Lung (tissue), 16 donors: Measurements from ENCODE around the gene FOXP3. TPM values are rescaled to one million over a fixed set of nuclear protein-coding genes. Genes with fewer than 3 reads are reported as not detected.

Experiments
- ATAC-seq: fragments of 200-7000 bp; cut with Tn5 transposase; one replicate; pipeline ENCODE4 v1.9.1; 2020; ENCODE audit warnings: moderate number of reproducible peaks; ENCODE audit not compliant: insufficient read depth, low FRiP score
- DNase-seq, 3 donors: peaks; one replicate each; pipeline ENCODE4 v3.0.0-alpha.2; 2013 to 2017
- H3K27ac ChIP-seq, 2 donors: one replicate each; pipeline ENCODE4 v1.5.1; 2013; ENCODE audit warnings: mild to moderate bottlenecking in 2 of 2, moderate library complexity in 2 of 2, control low read depth in 1 of 2, inconsistent platforms in 1 of 2, low read depth in 1 of 2, low read length in 1 of 2
- H3K27me3 ChIP-seq, 3 donors: one replicate each; pipeline ENCODE4 v1.5.1; 2013; ENCODE audit warnings: low read length in 2 of 3; ENCODE audit not compliant: control insufficient read depth in 3 of 3, insufficient read depth in 3 of 3
- H3K36me3 ChIP-seq, 4 donors: one replicate each; pipeline ENCODE4 v1.5.1; 2013; ENCODE audit warnings: low read length in 4 of 4, mild to moderate bottlenecking in 1 of 4, moderate library complexity in 1 of 4; ENCODE audit not compliant: control insufficient read depth in 4 of 4, insufficient read depth in 4 of 4
- H3K4me1 ChIP-seq, 5 donors: one replicate each; pipeline ENCODE4 v1.5.1; 2013; ENCODE audit warnings: low read length in 5 of 5, mild to moderate bottlenecking in 2 of 5, moderate library complexity in 1 of 5; ENCODE audit not compliant: control insufficient read depth in 5 of 5, insufficient read depth in 5 of 5
- H3K4me3 ChIP-seq: one replicate; pipeline ENCODE4 v1.5.1; 2013; ENCODE audit warnings: mild to moderate bottlenecking, control low read depth, moderate library complexity
- H3K9ac ChIP-seq, 2 donors: one replicate each; pipeline ENCODE4 v1.5.1; 2013; ENCODE audit warnings: low read length in 2 of 2, control low read depth in 1 of 2; ENCODE audit not compliant: insufficient read depth in 1 of 2
- H3K9me3 ChIP-seq, 4 donors: one replicate each; pipeline ENCODE4 v1.5.1; 2013; ENCODE audit warnings: low read length in 3 of 4, mild to moderate bottlenecking in 1 of 4, moderate library complexity in 1 of 4; ENCODE audit not compliant: control insufficient read depth in 4 of 4, insufficient read depth in 3 of 4
- WGBS, 2 donors: extraction: QIAGEN DNeasy Blood & Tissue Kit; methylation state at CpG; one replicate each; pipeline ENCODE4 v1.1.7; 2013; 5-methylcytosine and 5-hydroxymethylcytosine counted together
- long read RNA-seq, 5 donors: transcript quantifications; one replicate each; lab custom pipeline, GENCODE V29; 2026
- polyA plus RNA-seq, 2 donors: library from polyadenylated mRNA; stranded (reverse); fragments of 200-250 nt; gene quantifications; one replicate each; pipeline ENCODE4 v1.2.1, GENCODE V29; 2013
- total RNA-seq, 2 donors: library from RNA; depleted of rRNA in 1 of 2; stranded (reverse); fragments of >200 nt in 1 of 2; gene quantifications; one replicate each; pipeline ENCODE4 v1.2.1, GENCODE V29; 2014 to 2021
- TF ChIP-seq, protein P1 (sequence below): IDR thresholded peaks from 2 replicates; pipeline ENCODE4 v1.5.1; 2012; ENCODE audit warnings: mild to moderate bottlenecking; ENCODE audit errors: control extremely low read depth, extremely low read depth
- donor health status: control.
- donor health status: control.
- donor health status: Bipolar disorder and iron deficiency.
- donor health status: healthy.
- donor health status: DM: yes; HTN: yes; CAD: no.

FOXP3 gene
- total RNA-seq (1 to 10 TPM in 1 of 2 donors, under 1 TPM in 1; 0.40 to 1.4 TPM), polyA plus RNA-seq (under 1 TPM; 0.12 to 0.56 TPM)
- long read RNA-seq, donor 1, partial matches to known transcripts = 5 of 10 reads
- long read RNA-seq, donor 1, other reads (novel, unspliced or antisense) = 5 of 10 reads
- long read RNA-seq, donor 2 = 0 reads
- long read RNA-seq, donor 3 = 0 reads
- long read RNA-seq, donor 4 = 0 reads
- long read RNA-seq, donor 5 = 0 reads

- Histone ChIP-seq H3K9ac (no peak within 1 kb of the TSS), H3K4me3 (no peak within 1 kb of the TSS), H3K9me3 (peaks cover 0 to 3% (median 1%) of the 10 kb centered on the region in 4 donors), H3K36me3 (no peaks in the 10 kb centered on the region), H3K27me3 (no peaks in the 10 kb centered on the region), H3K4me1 (no peaks in the 10 kb centered on the region), H3K27ac (no peak within 1 kb of the TSS)
- TF ChIP-seq, protein P1, sequence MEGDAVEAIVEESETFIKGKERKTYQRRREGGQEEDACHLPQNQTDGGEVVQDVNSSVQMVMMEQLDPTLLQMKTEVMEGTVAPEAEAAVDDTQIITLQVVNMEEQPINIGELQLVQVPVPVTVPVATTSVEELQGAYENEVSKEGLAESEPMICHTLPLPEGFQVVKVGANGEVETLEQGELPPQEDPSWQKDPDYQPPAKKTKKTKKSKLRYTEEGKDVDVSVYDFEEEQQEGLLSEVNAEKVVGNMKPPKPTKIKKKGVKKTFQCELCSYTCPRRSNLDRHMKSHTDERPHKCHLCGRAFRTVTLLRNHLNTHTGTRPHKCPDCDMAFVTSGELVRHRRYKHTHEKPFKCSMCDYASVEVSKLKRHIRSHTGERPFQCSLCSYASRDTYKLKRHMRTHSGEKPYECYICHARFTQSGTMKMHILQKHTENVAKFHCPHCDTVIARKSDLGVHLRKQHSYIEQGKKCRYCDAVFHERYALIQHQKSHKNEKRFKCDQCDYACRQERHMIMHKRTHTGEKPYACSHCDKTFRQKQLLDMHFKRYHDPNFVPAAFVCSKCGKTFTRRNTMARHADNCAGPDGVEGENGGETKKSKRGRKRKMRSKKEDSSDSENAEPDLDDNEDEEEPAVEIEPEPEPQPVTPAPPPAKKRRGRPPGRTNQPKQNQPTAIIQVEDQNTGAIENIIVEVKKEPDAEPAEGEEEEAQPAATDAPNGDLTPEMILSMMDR = no peak
- DNase-seq (no peak), ATAC-seq (no peak)
- 78 to 93% methylated on average over 11 of the region's 11 CpGs for WGBS, 2 donors
Observed at GRCh38 chrX:49264460-49264859, at the start of gene FOXP3. TSS of gene FOXP3 (minus strand) at chrX:49264710. CDS start at chrX:49258505, 6,205 bp downstream.

- Histone ChIP-seq H3K9me3 (no peaks in the 10 kb centered on the region), H3K9ac (no peak overlapping the region), H3K36me3 (no peaks in the 10 kb centered on the region), H3K27me3 (peaks cover 0 to 3% (median 0%) of the 10 kb centered on the region in 3 donors), H3K4me3 (no peak overlapping the region), H3K27ac (no peak overlapping the region), H3K4me1 (peaks cover 0 to 2% (median 0%) of the 10 kb centered on the region in 5 donors)
- DNase-seq (no peak), ATAC-seq (no peak)
- 18 to 56% methylated on average over 2 of the region's 2 CpGs for WGBS, 2 donors
- TF ChIP-seq, protein P1 = no peak
Observed at GRCh38 chrX:49312176-49312575, 47.7 kb upstream of the FOXP3 start.

DNA sequence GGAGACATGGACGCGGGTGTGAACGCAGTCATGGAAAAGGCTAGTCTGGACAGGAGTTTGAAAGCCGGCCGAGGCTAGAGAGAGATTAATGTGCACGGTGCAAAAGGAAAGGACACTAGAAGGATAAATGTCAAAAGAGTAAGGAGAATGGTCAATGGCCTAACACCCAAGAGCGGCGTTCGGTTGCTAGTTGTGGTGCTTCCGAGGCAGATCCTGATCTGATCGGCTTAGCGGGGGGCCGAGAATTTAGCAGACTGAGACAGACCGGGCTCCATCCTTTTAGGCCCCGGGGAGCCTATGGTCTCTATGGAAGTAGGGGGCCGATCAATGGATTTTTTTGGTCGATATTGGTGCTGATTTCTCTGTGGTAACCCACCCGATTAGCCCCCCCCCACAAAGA is 45.9 kb upstream of the FOXP3 start:
- no peak overlapping the region for H3K9ac ChIP-seq
- ATAC-seq = no peak
- TF ChIP-seq, protein P1 = no peak
- 83% methylated on average over 17 to 18 of the region's 18 CpGs for WGBS, 2 donors
- H3K4me1 ChIP-seq = peaks cover 0 to 2% (median 0%) of the 10 kb centered on the region in 5 donors
- DNase-seq = no peak
- no peak overlapping the region for H3K4me3 ChIP-seq
- H3K27ac ChIP-seq = no peak overlapping the region
- H3K9me3 ChIP-seq = no peaks in the 10 kb centered on the region
- H3K36me3 ChIP-seq = no peaks in the 10 kb centered on the region
- H3K27me3 ChIP-seq = peaks cover 0 to 3% (median 0%) of the 10 kb centered on the region in 3 donors
